ENCODE data around the gene HIVEP1.

Gene HIVEP1

GRCh38 chr6:12198851-12199250 is 186.7 kb downstream of the HIVEP1 start:
- Histone ChIP-seq H3K27me3 (ENCODE audit: control insufficient read depth, insufficient read depth, low read length) (no peaks in the 10 kb centered on the region), H3K4me3 (ENCODE audit: low read depth, low read length) (no peak overlapping the region), H3K9ac (ENCODE audit: low read depth, low read length) (no peak overlapping the region), H3K36me3 (ENCODE audit: control insufficient read depth, insufficient read depth, low read length) (no peaks in the 10 kb centered on the region), H3K9me3 (ENCODE audit: control insufficient read depth, insufficient read depth, low read length) (no peaks in the 10 kb centered on the region), H3K4me1 (ENCODE audit: control insufficient read depth, insufficient read depth, low read length) (peaks cover 3% of the 10 kb centered on the region)

GRCh38 chr6:12200015-12200564 is 188.0 kb downstream of the HIVEP1 start:
- H3K36me3 ChIP-seq (ENCODE audit: control insufficient read depth, insufficient read depth, low read length), result no peaks in the 10 kb centered on the region
- peaks cover 3% of the 10 kb centered on the region for H3K4me1 ChIP-seq (ENCODE audit: control insufficient read depth, insufficient read depth, low read length)
- no peak overlapping the region for H3K4me3 ChIP-seq (ENCODE audit: low read depth, low read length)
- H3K27me3 ChIP-seq (ENCODE audit: control insufficient read depth, insufficient read depth, low read length), result no peaks in the 10 kb centered on the region
- no peaks in the 10 kb centered on the region for H3K9me3 ChIP-seq (ENCODE audit: control insufficient read depth, insufficient read depth, low read length)
- H3K9ac ChIP-seq (ENCODE audit: low read depth, low read length), result no peak overlapping the region

GRCh38 chr6:12200761-12201160 is 188.6 kb downstream of the HIVEP1 start:
- Histone ChIP-seq H3K9me3 (ENCODE audit: control insufficient read depth, insufficient read depth, low read length) (no peaks in the 10 kb centered on the region), H3K4me3 (ENCODE audit: low read depth, low read length) (no peak overlapping the region), H3K36me3 (ENCODE audit: control insufficient read depth, insufficient read depth, low read length) (no peaks in the 10 kb centered on the region), H3K4me1 (ENCODE audit: control insufficient read depth, insufficient read depth, low read length) (peaks cover 3% of the 10 kb centered on the region), H3K9ac (ENCODE audit: low read depth, low read length) (no peak overlapping the region), H3K27me3 (ENCODE audit: control insufficient read depth, insufficient read depth, low read length) (no peaks in the 10 kb centered on the region)

- no peaks in the 10 kb centered on the region for H3K36me3 ChIP-seq (ENCODE audit: control insufficient read depth, insufficient read depth, low read length)
- H3K27me3 ChIP-seq (ENCODE audit: control insufficient read depth, insufficient read depth, low read length), result no peaks in the 10 kb centered on the region
- no peaks in the 10 kb centered on the region for H3K9me3 ChIP-seq (ENCODE audit: control insufficient read depth, insufficient read depth, low read length)
- no peak overlapping the region for H3K4me3 ChIP-seq (ENCODE audit: low read depth, low read length)
- peaks cover 3% of the 10 kb centered on the region for H3K4me1 ChIP-seq (ENCODE audit: control insufficient read depth, insufficient read depth, low read length)
- no peak overlapping the region for H3K9ac ChIP-seq (ENCODE audit: low read depth, low read length)
Observed at GRCh38 chr6:12203001-12203400, 190.9 kb downstream of the HIVEP1 start.

- H3K4me1 ChIP-seq (ENCODE audit: control insufficient read depth, insufficient read depth, low read length), result no peaks in the 10 kb centered on the region
- H3K4me3 ChIP-seq (ENCODE audit: low read depth, low read length), result no peak overlapping the region
- no peaks in the 10 kb centered on the region for H3K36me3 ChIP-seq (ENCODE audit: control insufficient read depth, insufficient read depth, low read length)
- no peaks in the 10 kb centered on the region for H3K27me3 ChIP-seq (ENCODE audit: control insufficient read depth, insufficient read depth, low read length)
- no peak overlapping the region for H3K9ac ChIP-seq (ENCODE audit: low read depth, low read length)
- H3K9me3 ChIP-seq (ENCODE audit: control insufficient read depth, insufficient read depth, low read length), result no peaks in the 10 kb centered on the region
Observed at GRCh38 chr6:12208190-12208589, 196.1 kb downstream of the HIVEP1 start.

- Histone ChIP-seq H3K9me3 (ENCODE audit: control insufficient read depth, insufficient read depth, low read length) (no peaks in the 10 kb centered on the region), H3K4me3 (ENCODE audit: low read depth, low read length) (no peak overlapping the region), H3K4me1 (ENCODE audit: control insufficient read depth, insufficient read depth, low read length) (no peaks in the 10 kb centered on the region), H3K27me3 (ENCODE audit: control insufficient read depth, insufficient read depth, low read length) (no peaks in the 10 kb centered on the region), H3K36me3 (ENCODE audit: control insufficient read depth, insufficient read depth, low read length) (no peaks in the 10 kb centered on the region), H3K9ac (ENCODE audit: low read depth, low read length) (no peak overlapping the region)
Observed at GRCh38 chr6:12208673-12209072, 196.6 kb downstream of the HIVEP1 start.
